Left lobe of liver (tissue), 2 donors: Measurements from ENCODE around the gene PLXNA3. TPM values are rescaled to one million over a fixed set of nuclear protein-coding genes. Genes with fewer than 3 reads are reported as not detected.

Source experiments
- ATAC-seq: fragments of 200-7000 bp; cut with Tn5 transposase; one replicate; pipeline ENCODE4 v1.9.1; 2020; ENCODE audit warnings: mild to moderate bottlenecking, moderate library complexity
- DNase-seq: peaks from one replicate; pipeline ENCODE4 v3.0.0-alpha.2; 2020; ENCODE audit warnings: low spot score
- total RNA-seq: library from RNA; stranded (reverse); gene quantifications from one replicate; pipeline ENCODE4 v1.2.1, GENCODE V29; 2021
- donor health status: DM: no; HTN: no; CAD: no; lungs with moderate emphysema.
- donor health status: DM: no; HTN: yes; CAD: no.

Gene PLXNA3
- total RNA-seq, 1 donor from 2014 or later = 4.5 TPM

GRCh38 chrX:154476821-154477220, 18.7 kb downstream of the PLXNA3 start:
- DNase-seq = no peak
- ATAC-seq = no peak

- ATAC-seq (no peak), DNase-seq (no peak)
These were observed 19.9 kb downstream of the PLXNA3 start for GRCh38 chrX:154477891-154478477.

DNA sequence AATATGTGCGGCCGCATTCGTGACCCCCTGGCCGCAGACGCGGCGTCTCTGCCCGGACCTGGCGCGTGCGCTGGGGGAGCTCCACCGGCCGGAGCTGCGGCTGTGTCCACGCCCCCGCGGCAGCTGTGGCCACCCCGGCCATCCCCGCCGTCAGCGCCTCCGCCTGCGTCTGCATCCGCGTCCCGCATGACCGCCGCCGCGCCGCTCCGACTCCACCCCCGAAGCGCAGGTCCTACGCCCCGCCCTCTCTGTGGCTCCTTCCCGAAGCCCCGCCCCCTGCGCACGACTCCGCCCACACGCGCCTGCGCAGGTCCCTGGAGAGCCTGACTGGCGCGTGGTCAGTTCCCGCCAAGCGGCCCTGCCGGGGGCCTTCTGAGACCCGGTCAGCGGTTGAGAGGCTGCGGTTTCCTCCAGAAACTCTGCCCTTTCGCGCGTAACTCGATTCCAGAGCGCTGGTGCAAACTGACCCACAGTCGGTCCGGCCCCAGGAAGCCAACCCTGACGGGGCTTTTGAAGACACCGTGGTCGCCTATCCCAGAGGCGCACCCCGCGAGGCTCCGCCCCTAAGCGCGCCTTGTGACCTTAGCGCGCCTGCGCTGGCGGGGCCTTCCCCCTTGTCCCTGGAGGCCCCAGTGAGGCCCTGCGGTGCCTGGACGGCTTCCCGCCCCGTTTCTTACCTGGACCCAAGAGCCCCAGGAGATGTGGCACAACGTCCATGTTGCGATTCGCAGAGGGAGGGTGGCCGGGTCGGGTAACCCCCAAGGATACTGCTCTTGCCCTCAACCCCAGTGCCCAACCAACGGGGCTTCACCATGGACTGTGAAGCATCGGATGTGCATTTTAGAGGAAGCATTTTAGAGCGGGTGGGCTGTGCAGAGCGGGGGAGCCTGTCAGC, 20.9 kb downstream of the PLXNA3 start, which contains the start of gene LAGE3:
Gene LAGE3 (minus strand): TSS at position 554 of the 895 bp plus-strand sequence. CDS start 366 bp downstream, at position 188.
- DNase-seq (peak; percentile 94), ATAC-seq (peak; percentile 97)

DNA sequence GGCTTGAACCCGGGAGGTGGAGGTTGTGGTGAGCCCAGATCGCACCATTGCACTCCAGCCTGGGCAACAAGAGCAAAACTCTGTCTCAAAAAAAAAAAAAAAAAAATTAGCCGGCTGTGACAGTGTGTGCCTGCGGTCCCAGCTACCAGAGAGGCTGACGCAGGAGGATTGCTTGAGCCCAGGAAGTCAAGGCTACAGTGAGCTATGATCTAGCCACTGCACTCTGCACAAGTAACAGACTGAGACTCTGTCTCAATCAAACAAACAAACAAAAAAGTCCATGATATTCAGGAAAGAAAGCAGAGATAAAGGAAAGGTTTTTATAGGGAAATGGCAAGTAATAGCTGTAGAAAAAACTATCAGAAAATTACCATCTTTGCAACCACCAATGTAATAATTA, 23.1 kb downstream of the PLXNA3 start:
- no peak for ATAC-seq

GRCh38 chrX:154481911-154482601, 24.0 kb downstream of the PLXNA3 start:
- no peak for DNase-seq
- ATAC-seq = no peak

More for the DNA sequence above, 23.1 kb downstream of the PLXNA3 start:
- DNase-seq = no peak

- DNase-seq = no peak
- no peak for ATAC-seq
These were observed 24.7 kb downstream of the PLXNA3 start for GRCh38 chrX:154482786-154483185.

GRCh38 chrX:154483325-154483724, 25.2 kb downstream of the PLXNA3 start:
- no peak for ATAC-seq

GRCh38 chrX:154484255-154485149, 26.4 kb downstream of the PLXNA3 start:
- DNase-seq (no peak), ATAC-seq (no peak)

More at GRCh38 chrX:154483325-154483724, 25.2 kb downstream of the PLXNA3 start:
- DNase-seq = no peak

DNA sequence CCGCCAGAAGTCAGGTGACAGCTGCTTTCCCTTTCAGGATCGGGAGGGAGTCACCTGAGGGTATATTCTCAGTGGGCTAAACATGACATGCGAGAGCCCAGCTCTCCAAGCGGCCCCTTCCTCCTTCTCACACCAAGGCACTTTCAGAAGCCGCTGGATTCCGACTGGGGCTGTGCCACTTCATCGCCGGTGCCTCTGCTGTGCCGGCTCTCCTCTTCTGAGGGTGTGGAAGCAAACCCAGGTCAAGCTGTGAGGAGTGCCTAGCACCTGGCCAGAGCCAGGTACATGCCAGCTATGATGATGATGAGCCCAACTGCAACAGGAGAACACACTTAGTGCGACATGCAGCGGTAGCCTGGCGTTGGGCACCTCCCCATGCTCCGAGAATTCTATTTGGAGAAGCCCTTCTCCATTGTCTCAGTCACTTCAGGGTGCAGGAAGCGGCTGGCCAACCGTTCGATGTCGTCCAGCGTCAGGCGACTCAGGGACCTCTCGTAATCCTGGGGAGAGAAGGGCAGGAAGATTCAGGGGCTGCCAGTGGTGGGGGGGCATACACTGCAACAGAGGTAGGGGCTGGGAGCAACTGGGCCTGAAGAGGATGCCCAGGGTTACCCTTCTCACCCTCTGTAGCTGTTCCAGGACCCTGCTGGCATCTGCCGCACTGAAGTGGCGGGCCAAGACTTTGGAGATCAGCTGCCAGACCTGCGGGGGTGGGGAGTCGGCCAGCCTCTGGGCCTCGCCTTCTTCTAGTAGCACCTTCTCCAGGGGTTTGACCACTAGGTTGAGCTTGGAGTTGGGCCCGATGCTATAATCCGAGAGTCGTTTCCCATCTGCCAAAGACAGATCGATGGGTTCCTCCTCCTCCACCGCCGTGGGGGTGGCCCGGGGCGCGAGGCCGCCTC, 27.3 kb downstream of the PLXNA3 start:
- no peak for DNase-seq
- ATAC-seq = peak; percentile 49

- peak; percentile 54 for DNase-seq
- no peak for ATAC-seq
These were observed 27.9 kb downstream of the PLXNA3 start for GRCh38 chrX:154486052-154486395.

DNA sequence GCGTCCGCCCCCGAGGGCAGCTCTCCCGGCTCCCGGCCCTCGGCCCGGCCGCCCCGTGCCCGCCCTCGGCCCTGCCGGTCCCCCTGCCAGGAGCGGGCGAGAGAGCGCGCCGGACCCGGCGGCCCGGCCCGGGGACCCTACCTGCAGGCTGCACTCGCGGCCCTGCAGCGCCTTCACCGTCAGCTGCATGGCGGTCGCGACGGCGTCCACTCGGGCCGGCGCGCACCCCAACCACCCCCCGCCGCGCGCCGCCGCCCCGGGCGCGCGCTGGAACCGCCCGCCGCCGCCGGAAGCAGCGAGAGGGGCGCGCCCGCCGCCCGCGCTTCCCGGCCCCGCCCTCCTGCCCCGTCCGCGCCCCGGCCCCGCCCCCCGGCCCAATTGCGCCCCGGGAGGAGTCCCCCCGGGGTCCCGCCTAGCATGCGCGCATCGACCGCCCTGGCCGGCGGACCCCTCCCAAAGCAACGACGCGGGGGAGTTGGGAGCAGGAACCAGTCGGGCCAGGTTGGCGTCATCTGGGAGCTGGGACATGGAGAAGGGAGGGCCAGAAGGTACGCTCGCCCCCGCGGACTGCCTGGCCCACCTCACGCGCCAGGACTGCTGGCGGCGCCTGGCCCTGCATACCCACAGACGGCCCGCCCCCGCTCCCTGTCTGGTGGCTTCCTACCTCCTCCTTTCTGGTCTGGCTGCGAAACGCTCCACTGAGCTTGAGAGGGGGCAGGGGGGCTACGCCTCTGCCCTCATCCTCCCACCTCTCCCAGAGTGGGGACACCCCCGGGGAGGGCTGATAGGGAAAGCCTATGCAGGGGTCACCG, 28.5 kb downstream of the PLXNA3 start, which contains the start of gene UBL4A:
Gene UBL4A (minus strand): TSS at position 220 of the 812 bp plus-strand sequence. CDS start 31 bp downstream, at position 189.
- ATAC-seq (peak; percentile 63), DNase-seq (peak; percentile 61)

DNA sequence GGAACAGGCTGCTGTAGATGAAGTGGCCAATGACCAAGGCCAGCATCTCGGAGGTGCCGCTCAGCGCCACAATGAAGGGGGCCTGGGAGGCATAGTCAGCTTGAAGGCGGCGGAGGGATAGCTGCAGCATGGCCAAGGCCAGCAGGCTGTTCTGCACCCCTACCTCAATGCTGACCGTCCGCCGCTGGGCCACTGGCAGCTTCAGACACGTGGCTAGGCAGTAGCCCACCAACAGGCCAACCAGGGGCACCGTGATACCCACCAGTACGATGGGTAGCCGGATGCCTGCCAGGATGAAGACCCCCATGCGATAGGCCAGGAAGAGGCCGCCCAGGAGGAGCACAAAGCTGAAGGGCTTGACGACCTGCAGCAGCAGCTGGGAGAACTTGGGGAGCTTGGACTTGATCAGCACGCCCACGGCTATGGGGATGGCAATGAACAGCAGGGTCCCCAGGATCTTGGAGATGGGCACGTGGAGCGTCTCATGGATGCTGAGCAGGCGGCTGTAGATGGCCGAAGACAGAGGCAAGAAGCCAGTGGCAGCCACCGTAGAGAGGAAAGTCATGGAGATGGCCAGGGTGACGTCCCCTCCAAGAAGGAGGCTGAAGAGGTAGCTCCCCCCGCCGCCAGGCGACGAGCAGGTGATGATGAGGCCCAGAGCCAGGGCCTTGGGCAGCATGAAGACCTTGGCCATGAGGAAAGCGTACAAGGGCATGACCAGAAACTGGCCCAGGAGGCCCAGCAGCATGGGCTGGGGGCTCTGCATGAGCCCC, 29.6 kb downstream of the PLXNA3 start:
- ATAC-seq = no peak
- no peak for DNase-seq

GRCh38 chrX:154488336-154489075, 30.4 kb downstream of the PLXNA3 start:
- ATAC-seq = no peak
- DNase-seq = no peak

GRCh38 chrX:154489182-154489581, 31.1 kb downstream of the PLXNA3 start:
- DNase-seq (no peak), ATAC-seq (no peak)

- ATAC-seq (no peak), DNase-seq (no peak)
These were observed 31.9 kb downstream of the PLXNA3 start for GRCh38 chrX:154490021-154490413.

- DNase-seq (peak; percentile 95), ATAC-seq (peak; percentile 85)
These were observed 32.5 kb downstream of the PLXNA3 start, which contains the start of gene SLC10A3 for GRCh38 chrX:154490414-154491083. Gene SLC10A3, minus strand, starts transcription at chrX:154490629. Its CDS starts 1,689 bp downstream, at chrX:154488940.
